Adrenal gland (tissue), 5 donors: ENCODE results near the gene ARHGAP4.

Experiments
- CTCF ChIP-seq, 6 experiments: fragments of 450-650 bp in 4 of 6; fragments of 200-600 bp in 2 of 6; sonication (generic) in 1 of 6; IDR thresholded peaks; 1 replicate in 5 of 6; 2 replicates in 1 of 6; pipeline versions ENCODE4 v1.5.1 to v1.8.0; 2016 to 2021; ENCODE audit warnings: antibody characterized with exemption in 6 of 6, mild to moderate bottlenecking in 2 of 6, moderate library complexity in 1 of 6
- POLR2A ChIP-seq, 2 donors: fragments of 450-650 bp; IDR thresholded peaks; one replicate each; pipeline ENCODE4 v1.6.1; 2017; ENCODE audit warnings: antibody characterized with exemption in 2 of 2, mild to moderate bottlenecking in 2 of 2, moderate library complexity in 1 of 2
- donor health status: DM: no; HTN: no; CAD: no.

- TF ChIP-seq CTCF (IDR thresholded peaks at IDR 0.05), result no peak
- TF ChIP-seq POLR2A (IDR thresholded peaks at IDR 0.05), result no peak
These were observed 5.1 kb upstream of the ARHGAP4 start for GRCh38 chrX:153931151-153931550.
